Medulla oblongata (tissue), 1 donor: Measurements from ENCODE around the gene PSMB8.
A peak's percentile ranks its signal among the peaks of the same experiment; 100 is the strongest.
"Not testable (repeated sequence)": the region's sequence is repeated elsewhere in the genome, so short reads cannot be mapped to it uniquely, and the experiment has no call there.

ENCODE experiments used
- DNase-seq: peaks from one replicate; pipeline ENCODE4 v3.0.0-alpha.2; 2015; ENCODE audit errors: extremely low spot score

PSMB8 gene

DNA sequence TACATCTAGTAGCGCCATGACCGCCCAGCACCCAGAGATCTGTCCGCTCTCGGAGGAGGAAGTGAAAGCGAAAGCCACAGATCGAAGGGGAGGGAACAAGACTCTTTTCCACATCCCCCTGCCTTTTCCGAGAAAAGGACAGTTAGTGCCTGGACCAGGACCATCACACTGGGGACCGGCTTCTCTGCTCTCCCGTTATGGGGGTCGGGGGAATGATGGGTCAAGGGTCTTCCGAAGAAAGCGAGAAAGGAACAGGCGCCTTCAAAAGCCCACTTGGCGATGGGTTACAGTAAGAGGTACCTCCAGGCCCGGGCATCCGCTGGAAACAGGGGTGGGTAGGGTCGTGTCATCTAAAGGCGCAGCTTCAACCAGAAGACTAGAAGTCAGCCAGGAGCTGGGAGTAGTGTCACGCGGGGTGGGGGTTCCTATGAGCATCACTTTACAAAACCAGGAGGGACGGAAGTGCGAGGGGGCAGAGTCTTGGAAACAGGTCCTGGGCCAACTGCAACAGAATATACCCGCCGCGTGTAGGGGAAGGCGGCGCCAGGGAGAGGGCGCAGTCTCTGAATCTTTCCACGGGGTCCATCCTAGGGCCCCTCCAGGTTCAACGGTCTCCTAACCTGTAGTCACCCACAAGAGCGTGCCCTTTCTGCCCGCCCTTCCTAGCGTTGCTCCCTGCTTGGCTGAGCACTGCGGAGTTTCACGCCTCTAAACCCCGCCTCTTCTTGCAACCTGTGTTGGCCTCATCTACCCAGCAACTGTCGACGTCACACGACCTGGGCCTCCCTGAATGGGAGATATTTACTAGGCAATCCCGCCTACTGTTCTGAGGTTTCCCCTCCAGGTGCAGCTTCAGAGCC lies at the start of gene PSMB8:
Gene PSMB8, minus strand, starts transcription at position 69 of the 860 bp plus-strand sequence. Its CDS starts 51 bp downstream, at position 18.
- peak; percentile 98 for DNase-seq

- no peak for DNase-seq
These were observed 47.0 kb upstream of the PSMB8 start for GRCh38 chr6:32890831-32891230.

GRCh38 chr6:32889533-32889932 lies 45.7 kb upstream of the PSMB8 start:
- DNase-seq = no peak

DNA sequence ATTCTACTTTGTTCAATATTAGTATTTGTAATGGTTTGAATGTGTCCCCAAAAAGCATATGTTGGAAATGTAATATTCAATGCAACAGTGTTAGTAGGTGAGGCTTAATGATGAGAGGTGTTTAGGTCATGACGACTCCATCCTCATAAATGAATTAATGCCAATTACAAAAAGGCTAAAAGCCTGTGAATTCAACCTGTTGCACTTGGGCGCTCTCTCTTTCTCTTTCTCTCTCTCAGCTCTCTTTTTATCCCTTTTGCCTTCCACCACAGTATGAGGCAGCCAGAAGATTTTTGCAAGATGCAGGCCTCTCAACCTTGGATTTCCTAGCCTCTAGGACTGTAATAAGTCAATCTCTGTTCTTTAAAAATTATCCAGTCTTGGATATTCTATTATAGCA lies 44.7 kb upstream of the PSMB8 start:
- DNase-seq = no peak

DNA sequence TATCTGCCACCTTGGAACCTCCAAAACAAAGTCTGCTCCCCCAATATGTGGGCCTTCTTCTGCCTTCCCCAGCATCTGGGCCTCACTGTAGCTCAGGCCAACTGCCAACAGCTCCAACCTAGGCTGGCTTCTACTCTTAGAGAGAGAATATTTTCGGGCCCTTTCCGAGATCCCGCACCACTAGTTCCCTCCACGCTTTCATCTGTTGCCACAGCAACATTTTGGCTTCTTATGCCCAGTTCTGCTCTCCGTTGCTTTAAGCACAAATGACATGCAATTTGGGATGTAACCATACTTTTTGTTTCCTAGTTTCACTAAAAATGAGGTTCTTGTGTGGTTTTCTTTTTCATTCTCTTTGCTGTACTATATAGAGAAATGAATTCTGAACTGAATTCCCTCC lies 43.8 kb upstream of the PSMB8 start:
- DNase-seq = no peak

- peak; percentile 43 for DNase-seq
These were observed 43.0 kb upstream of the PSMB8 start for GRCh38 chr6:32886681-32887383.

GRCh38 chr6:32885698-32886286 lies 41.9 kb upstream of the PSMB8 start:
- DNase-seq = peak; percentile 92

DNA sequence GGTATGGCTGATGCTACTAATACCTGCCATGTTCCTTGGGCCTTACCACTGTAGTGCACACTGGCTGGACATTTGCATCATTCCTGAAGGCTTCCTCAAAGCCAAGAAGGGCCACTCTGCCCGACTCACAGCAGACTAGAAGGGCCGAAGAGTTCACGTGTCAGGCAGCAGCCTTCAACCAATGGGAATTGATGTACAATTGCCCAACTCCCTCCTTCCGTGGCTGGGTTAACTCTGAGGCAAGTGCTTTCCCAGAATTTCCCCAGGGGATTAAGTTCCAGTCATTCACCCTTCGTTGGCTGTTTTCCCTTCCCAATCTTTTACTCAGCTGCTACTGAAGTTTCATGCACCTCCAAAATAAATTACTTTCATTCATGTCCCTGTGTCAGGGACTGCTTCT lies 39.9 kb upstream of the PSMB8 start:
- DNase-seq = peak; percentile 39

GRCh38 chr6:32882879-32883250 lies 39.0 kb upstream of the PSMB8 start:
- no peak for DNase-seq

DNA sequence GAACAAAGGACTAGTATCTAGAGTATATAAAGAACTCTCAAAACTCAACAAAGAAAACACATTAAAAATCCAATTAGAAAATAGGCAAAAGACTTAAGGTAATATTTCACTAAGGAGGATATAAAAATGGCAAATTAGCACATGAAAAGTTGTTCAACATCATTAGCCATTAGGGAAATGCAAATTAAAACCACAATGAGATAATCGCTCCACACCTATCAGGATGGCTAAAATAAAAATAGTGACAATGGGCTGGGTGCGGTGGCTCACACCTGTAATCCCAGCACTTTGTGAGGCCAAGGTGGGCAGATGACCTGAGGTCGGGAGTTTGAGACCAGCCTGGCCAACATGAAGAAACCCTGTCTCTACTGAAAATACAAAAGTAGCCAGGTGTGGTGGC lies 37.1 kb upstream of the PSMB8 start:
- DNase-seq = not testable (repeated sequence)

- DNase-seq = no peak
These were observed 35.8 kb upstream of the PSMB8 start for GRCh38 chr6:32879691-32880090.

GRCh38 chr6:32876603-32877002 lies 32.8 kb upstream of the PSMB8 start:
- DNase-seq = no peak

GRCh38 chr6:32873947-32874346 lies 30.1 kb upstream of the PSMB8 start:
- not testable (repeated sequence) for DNase-seq

GRCh38 chr6:32868257-32868788 lies 24.5 kb upstream of the PSMB8 start:
- DNase-seq = peak; percentile 94

DNA sequence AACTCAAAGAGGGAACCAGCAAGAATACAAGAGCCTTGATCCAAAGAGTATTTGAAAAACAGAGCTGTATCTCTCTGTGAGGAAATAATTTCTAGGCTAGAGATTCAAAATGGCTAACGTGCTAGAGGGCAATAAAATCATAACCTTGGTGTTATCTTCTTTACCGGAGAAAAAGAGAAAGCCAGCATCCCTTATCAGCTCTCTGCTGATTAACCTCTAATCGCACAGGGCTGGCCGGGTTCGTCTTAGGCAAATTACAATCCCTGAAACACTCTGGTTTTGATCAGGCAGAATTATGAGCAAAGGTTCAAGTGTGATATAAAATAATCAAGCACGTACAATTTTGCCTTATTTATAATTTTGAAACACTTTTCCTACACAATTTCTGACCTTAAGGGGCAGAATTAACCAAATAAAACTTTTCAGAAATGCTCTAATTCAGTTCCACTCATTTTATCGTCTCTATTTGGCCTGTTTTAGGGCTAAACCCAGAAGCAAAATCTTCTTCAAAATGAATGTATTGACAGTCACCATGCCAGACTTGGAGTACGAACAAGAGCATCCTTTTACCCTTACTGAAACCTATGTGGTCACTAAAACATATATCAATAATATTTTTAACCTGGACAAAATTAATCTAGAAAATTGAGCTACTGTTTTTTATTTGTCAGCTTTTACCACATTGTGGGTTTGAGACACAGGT lies 23.9 kb upstream of the PSMB8 start:
- no peak for DNase-seq

- DNase-seq = no peak
These were observed 23.2 kb upstream of the PSMB8 start for GRCh38 chr6:32867022-32867477.

GRCh38 chr6:32865724-32866443 lies 22.0 kb upstream of the PSMB8 start:
- no peak for DNase-seq

DNA sequence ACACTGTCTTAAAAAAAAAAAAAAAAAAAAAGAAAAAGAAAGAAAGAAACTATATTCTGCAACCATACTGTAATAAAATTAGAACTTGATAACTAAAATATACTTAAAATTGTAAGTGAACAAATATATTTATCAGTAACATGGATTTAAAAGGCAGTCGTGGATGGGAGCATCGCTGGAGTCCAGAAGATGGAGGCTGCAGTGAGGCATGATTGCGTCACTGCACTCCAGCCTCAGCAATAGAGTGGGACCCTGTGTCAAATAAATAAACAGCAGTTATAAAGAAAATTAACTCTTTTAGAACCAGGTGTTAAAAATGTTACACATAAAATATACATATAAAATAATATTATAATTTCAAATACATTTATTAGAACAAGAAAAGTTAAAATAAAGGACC lies 18.9 kb upstream of the PSMB8 start:
- no peak for DNase-seq

DNA sequence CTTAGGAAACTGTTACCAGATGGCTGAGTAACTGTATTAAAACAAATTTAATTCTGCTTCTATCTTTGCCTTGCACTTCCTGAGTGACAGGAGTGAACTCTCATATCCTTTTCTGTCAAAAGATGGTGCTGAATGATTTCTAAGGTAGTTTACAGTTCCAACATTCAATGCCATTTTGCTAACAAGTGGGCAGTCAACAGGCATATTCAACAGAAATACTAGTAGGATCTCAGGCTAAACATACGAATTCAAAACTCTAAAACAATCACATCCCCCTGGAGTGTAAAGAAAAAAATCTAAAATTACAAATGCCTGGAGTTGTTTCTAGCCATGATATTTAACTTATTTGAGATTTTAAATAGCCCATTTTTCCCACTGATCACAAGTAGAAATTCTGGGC lies 16.8 kb upstream of the PSMB8 start:
- DNase-seq = no peak

GRCh38 chr6:32858194-32858593 lies 14.3 kb upstream of the PSMB8 start:
- DNase-seq = no peak
